HCT116 (cell line): ENCODE measurements around the gene CCDC70. TPM values are rescaled to one million over a fixed set of nuclear protein-coding genes. Genes with fewer than 3 reads are reported as not detected.

ENCODE experiments used
- ATAC-seq: fragments of 200-7000 bp; cut with Tn5 transposase; 2 replicates; pipeline ENCODE4 v1.9.1; 2020; ENCODE audit warnings: mild to moderate bottlenecking, moderate library complexity
- BruUV-seq: library from RNA; stranded (reverse); fragments of 400-500 nt; replicated peaks from 2 replicates; lab custom pipeline; 2021; lab: Mats Ljungman, UMichigan
- CTCF ChIA-PET: fragments of 300-600 bp; sonication (Branson Sonifier 250); formaldehyde crosslinking; loops from one replicate; lab custom pipeline; 2021; ENCODE audit warnings: antibody characterized with exemption; lab: Charles Lee
- POLR2A ChIA-PET: fragments of 300-600, 350-600 bp; sonication (Branson Sonifier 250); formaldehyde crosslinking; loops from one replicate; lab custom pipeline; 2021; ENCODE audit warnings: antibody characterized with exemption; lab: Charles Lee
- RAD21 ChIA-PET, 2 experiments: fragments of 300-600 bp; sonication (Branson Sonifier 250); formaldehyde crosslinking; loops; one replicate each; lab custom pipeline; 2023; ENCODE audit warnings: low total read pairs in 2 of 2; ENCODE audit not compliant: uncharacterized antibody in 2 of 2, unreplicated experiment in 2 of 2, low non-redundant PET in 1 of 2; lab: Charles Lee
- DNase-seq: peaks from one replicate; pipeline ENCODE4 v3.0.0-alpha.2; 2010; ENCODE audit warnings: low read depth, low spot score
- H2AFZ ChIP-seq: fragments of 200-600 bp; shearing (Covaris generic), sonication (generic); 2 replicates; pipeline ENCODE4 v1.6.1; 2017; ENCODE audit warnings: low read depth, mixed run types, mixed read lengths, antibody characterized with exemption, low read length; ENCODE audit not compliant: poor library complexity, severe bottlenecking
- H3K27ac ChIP-seq: 2 replicates; pipeline ENCODE4 v1.5.1; 2012; ENCODE audit warnings: low read depth, low read length
- H3K27me3 ChIP-seq: fragments of 200-600 bp; sonication (generic); 2 replicates; pipeline ENCODE4 v1.6.1; 2016; ENCODE audit warnings: mixed run types, low read length, mixed read lengths; ENCODE audit not compliant: insufficient read depth
- H3K36me3 ChIP-seq, 2 experiments: fragments of 200-500 bp in 1 of 2; fragments of 200-600 bp in 1 of 2; sonication (Bioruptor generic) in 1 of 2; sonication (generic) in 1 of 2; 2 replicates each; pipeline versions ENCODE4 v1.5.1 to v1.6.1; 2014 to 2016; ENCODE audit warnings: low read length in 2 of 2, inconsistent platforms in 1 of 2, mixed read lengths in 1 of 2, mixed run types in 1 of 2; ENCODE audit not compliant: insufficient read depth in 2 of 2, control insufficient read depth in 1 of 2
- H3K4me1 ChIP-seq, 2 experiments: fragments of 200-600 bp in 1 of 2; sonication (generic) in 1 of 2; 2 replicates each; pipeline versions ENCODE4 v1.5.1 to v1.6.1; 2012 to 2017; ENCODE audit warnings: low read length in 2 of 2, inconsistent platforms in 1 of 2, mild to moderate bottlenecking in 1 of 2, mixed read lengths in 1 of 2, mixed run types in 1 of 2, moderate library complexity in 1 of 2; ENCODE audit not compliant: insufficient read depth in 2 of 2, control insufficient read depth in 1 of 2
- H3K4me2 ChIP-seq: fragments of 200-600 bp; sonication (generic); 2 replicates; pipeline ENCODE4 v1.6.1; 2017; ENCODE audit warnings: mixed run types, low read length, mixed read lengths
- H3K4me3 ChIP-seq, 2 experiments: fragments of 200-600 bp in 1 of 2; sonication (generic) in 1 of 2; replicated peaks in 1 of 2; 2 replicates each; pipeline ENCODE4 v1.5.1; 2011 to 2016; ENCODE audit warnings: low read length in 2 of 2, control low read depth in 1 of 2, low read depth in 1 of 2, mild to moderate bottlenecking in 1 of 2, mixed read lengths in 1 of 2, mixed run types in 1 of 2
- H3K79me2 ChIP-seq: fragments of 200-600 bp; sonication (generic); 2 replicates; pipeline ENCODE4 v1.6.1; 2017; ENCODE audit warnings: mild to moderate bottlenecking, mixed run types, low read length, moderate library complexity, mixed read lengths; ENCODE audit not compliant: insufficient read depth
- H3K9ac ChIP-seq: fragments of 200-600 bp; sonication (generic); 2 replicates; pipeline ENCODE4 v1.6.1; 2016; ENCODE audit warnings: low read length, mixed read lengths
- H3K9me2 ChIP-seq: fragments of 200-600 bp; sonication (generic), shearing (Covaris generic); 2 replicates; pipeline ENCODE4 v1.6.1; 2017; ENCODE audit warnings: mixed run types, mild to moderate bottlenecking, moderate library complexity; ENCODE audit not compliant: insufficient read depth
- H3K9me3 ChIP-seq, 2 experiments: fragments of 200-500 bp in 1 of 2; fragments of 200-600 bp in 1 of 2; sonication (Bioruptor generic) in 1 of 2; sonication (generic) in 1 of 2; 2 replicates each; pipeline ENCODE4 v1.6.1; 2014 to 2017; ENCODE audit warnings: low read length in 2 of 2, mixed read lengths in 2 of 2, inconsistent platforms in 1 of 2, low read depth in 1 of 2, mild to moderate bottlenecking in 1 of 2, mixed run types in 1 of 2, moderate library complexity in 1 of 2; ENCODE audit not compliant: control insufficient read depth in 1 of 2, insufficient read depth in 1 of 2
- H4K20me1 ChIP-seq: fragments of 200-600 bp; sonication (generic), shearing (Covaris generic); 2 replicates; pipeline ENCODE4 v1.6.1; 2017; ENCODE audit warnings: mixed run types, mild to moderate bottlenecking, moderate library complexity; ENCODE audit not compliant: insufficient read depth
- EGR1 ChIP-seq: IDR thresholded peaks from 2 replicates; pipeline ENCODE4 v1.6.1; 2012; ENCODE audit warnings: low read depth
- ELF1 ChIP-seq: IDR thresholded peaks from 2 replicates; pipeline ENCODE4 v1.6.1; 2012; ENCODE audit warnings: low read depth, borderline replicate concordance
- EZH2 ChIP-seq: fragments of 200-600 bp; sonication (generic); IDR thresholded peaks from 2 replicates; pipeline ENCODE4 v1.6.1; 2017; ENCODE audit warnings: antibody characterized with exemption, mixed run types
- FOSL1 ChIP-seq: IDR thresholded peaks from 2 replicates; pipeline ENCODE4 v1.6.1; 2012; ENCODE audit warnings: low read depth
- SIN3A ChIP-seq: IDR thresholded peaks from 2 replicates; pipeline ENCODE4 v1.6.1; 2012; ENCODE audit warnings: low read depth
- TCF7L2 ChIP-seq: IDR thresholded peaks from 2 replicates; pipeline ENCODE4 v1.7.0; 2011; ENCODE audit warnings: borderline replicate concordance, inconsistent platforms; ENCODE audit not compliant: insufficient read depth, insufficient read length; ENCODE audit errors: extremely low read depth
- YY1 ChIP-seq: IDR thresholded peaks from 2 replicates; pipeline ENCODE4 v1.6.1; 2011; ENCODE audit warnings: low read length, low read depth, moderate library complexity, mild to moderate bottlenecking; ENCODE audit not compliant: insufficient replicate concordance; ENCODE audit errors: extremely low read depth
- ZBTB33 ChIP-seq: IDR thresholded peaks from 2 replicates; pipeline ENCODE4 v1.6.1; 2011; ENCODE audit warnings: mild to moderate bottlenecking, low read length, moderate library complexity; ENCODE audit not compliant: insufficient replicate concordance; ENCODE audit errors: extremely low read depth
- intact Hi-C: fragments of 100-400 bp; cut with micrococcal nuclease; formaldehyde crosslinking; loops from 2 replicates; pipeline ENCODE4 v1.10.0; 2022
- total RNA-seq: library from RNA; stranded (reverse); gene quantifications from one replicate; pipeline ENCODE4 v1.2.1, GENCODE V29; 2021; ENCODE audit not compliant: unreplicated experiment

CCDC70 gene
- total RNA-seq, 1 experiment from 2014 or later = not detected

- Histone ChIP-seq H3K27ac (no peak overlapping the region), H3K9ac (no peak overlapping the region), H2AFZ (no peak overlapping the region), H4K20me1 (no peaks in the 10 kb centered on the region), H3K36me3 (no peaks in the 10 kb centered on the region), H3K4me2 (no peak overlapping the region), H3K9me2 (no peaks in the 10 kb centered on the region), H3K4me3 (no peak overlapping the region), H3K9me3 (no peaks in the 10 kb centered on the region), H3K4me1 (no peaks in the 10 kb centered on the region), H3K27me3 (no peaks in the 10 kb centered on the region), H3K79me2 (no peaks in the 10 kb centered on the region)
- intact Hi-C loops = no loop called here
- ChIA-PET RAD21 (no interaction called here), CTCF (no interaction called here), POLR2A (no interaction called here)
- no peak for DNase-seq
- TF ChIP-seq EZH2 = no peak
- no peak for TF ChIP-seq EGR1
- TF ChIP-seq SIN3A = no peak
- no peak for TF ChIP-seq ZBTB33
- no peak for TF ChIP-seq YY1
- TF ChIP-seq FOSL1 = no peak
- TF ChIP-seq ELF1 = no peak
- TF ChIP-seq TCF7L2 = no peak
- BruUV-seq = no TSS peak
- no peak for ATAC-seq
Observed at GRCh38 chr13:51881296-51881695, 19.5 kb downstream of the CCDC70 start.
